Endodermal cell (in vitro differentiated cells): Measurements from ENCODE around the gene ZNF217. TPM values are rescaled to one million over a fixed set of nuclear protein-coding genes. Genes with fewer than 3 reads are reported as not detected.
"Not testable (repeated sequence)": the region's sequence is repeated elsewhere in the genome, so short reads cannot be mapped to it uniquely, and the experiment has no call there.

Experiments used
- DNase-seq: peaks from one replicate; pipeline ENCODE4 v3.0.0-alpha.2; 2017
- H3K27ac ChIP-seq: 2 replicates; pipeline ENCODE4 v1.5.1; 2013; ENCODE audit warnings: mild to moderate bottlenecking, low read depth, low read length, moderate library complexity
- H3K27me3 ChIP-seq: 2 replicates; pipeline ENCODE4 v1.6.1; 2013; ENCODE audit warnings: mild to moderate bottlenecking, low read length, moderate library complexity; ENCODE audit not compliant: insufficient read depth, control insufficient read depth, poor library complexity, severe bottlenecking
- H3K36me3 ChIP-seq: 2 replicates; pipeline ENCODE4 v1.7.0; 2013; ENCODE audit warnings: mild to moderate bottlenecking, low read length, moderate library complexity; ENCODE audit not compliant: control insufficient read depth, insufficient read depth
- H3K4me1 ChIP-seq: one replicate; pipeline ENCODE4 v1.7.0; 2013; ENCODE audit warnings: low read length; ENCODE audit not compliant: control insufficient read depth, insufficient read depth
- H3K4me3 ChIP-seq: 2 replicates; pipeline ENCODE4 v1.5.1; 2013; ENCODE audit warnings: mild to moderate bottlenecking, low read length, moderate library complexity
- H3K9ac ChIP-seq: 2 replicates; pipeline ENCODE4 v1.6.1; 2013; ENCODE audit warnings: mild to moderate bottlenecking, low read length, moderate library complexity; ENCODE audit not compliant: poor library complexity, severe bottlenecking; ENCODE audit errors: extremely low read depth
- H3K9me3 ChIP-seq: 2 replicates; pipeline ENCODE4 v1.6.1; 2013; ENCODE audit warnings: mild to moderate bottlenecking, low read length, moderate library complexity; ENCODE audit not compliant: control insufficient read depth
- H3K27ac Mint-ChIP-seq: 2 replicates; pipeline ENCODE4 v1.8.0; 2020; ENCODE audit warnings: mixed read lengths
- H3K27me3 Mint-ChIP-seq: 2 replicates; pipeline ENCODE4 v1.8.0; 2021; ENCODE audit warnings: mild to moderate bottlenecking, mixed read lengths; ENCODE audit not compliant: insufficient read depth
- H3K36me3 Mint-ChIP-seq: 2 replicates; pipeline ENCODE4 v1.8.0; 2020; ENCODE audit warnings: low read depth, mixed read lengths
- H3K4me1 Mint-ChIP-seq: 2 replicates; pipeline ENCODE4 v1.8.0; 2020; ENCODE audit warnings: mixed read lengths
- H3K4me3 Mint-ChIP-seq: 2 replicates; pipeline ENCODE4 v1.8.0; 2020; ENCODE audit warnings: mild to moderate bottlenecking, moderate library complexity, mixed read lengths
- H3K9me3 Mint-ChIP-seq: 2 replicates; pipeline ENCODE4 v1.8.0; 2020; ENCODE audit warnings: mild to moderate bottlenecking, mixed read lengths
- CTCF ChIP-seq: fragments of 200-600 bp; sonication (generic); conservative IDR thresholded peaks from 2 replicates; pipeline ENCODE4 v1.5.0; 2021; ENCODE audit warnings: antibody characterized with exemption, mild to moderate bottlenecking
- WGBS, 2 experiments: methylation state at CpG; one replicate each; pipeline versions ENCODE4 v1.1.5 to v1.1.7; 2013; ENCODE audit warnings: missing lambda C conversion rate in 2 of 2, mixed read lengths in 1 of 2; ENCODE audit not compliant: insufficient coverage in 1 of 2, insufficient read length in 1 of 2; 5-methylcytosine and 5-hydroxymethylcytosine counted together
- total RNA-seq, 2 donors: library from RNA; stranded (reverse); fragmentation: NEBNext Ultra II Directional in 1 of 2; extraction: Animal tissue kit (Norgen Biotek cat#: 25700) in 1 of 2; gene quantifications; 2 replicates in 1 of 2; 3 replicates in 1 of 2; pipeline ENCODE4 v1.2.1, GENCODE V29; 2021

The ZNF217 gene
- total RNA-seq, 2 donors from 2014 or later, result 100 to 123 TPM

GRCh38 chr20:53621482-53622246, 28.0 kb upstream of the ZNF217 start:
- Mint-ChIP-seq H3K36me3 (no peaks in the 10 kb centered on the region), H3K27me3 (no peaks in the 10 kb centered on the region), H3K4me1 (peaks cover 31% of the 10 kb centered on the region), H3K27ac (peak overlapping the region; percentile 98), H3K4me3 (no peak overlapping the region), H3K9me3 (no peaks in the 10 kb centered on the region)
- Histone ChIP-seq H3K36me3 (no peaks in the 10 kb centered on the region), H3K9ac (no peak overlapping the region), H3K27ac (peak overlapping the region; percentile 41), H3K4me1 (peaks cover 12% of the 10 kb centered on the region), H3K4me3 (no peak overlapping the region), H3K27me3 (no peaks in the 10 kb centered on the region), H3K9me3 (no peaks in the 10 kb centered on the region)
- 80 to 86% methylated on average over 9 of the region's 9 CpGs for WGBS, 2 experiments
- peak; percentile 64 for DNase-seq
- no peak for TF ChIP-seq CTCF

GRCh38 chr20:53618490-53619000, 24.9 kb upstream of the ZNF217 start:
- WGBS, 2 experiments, result 92 to 100% methylated on average over 2 to 10 of the region's 12 CpGs
- H3K27ac Mint-ChIP-seq, H3K27ac ChIP-seq, H3K9ac ChIP-seq, H3K9me3 ChIP-seq, H3K4me1 ChIP-seq, H3K27me3 ChIP-seq, H3K4me3 Mint-ChIP-seq, H3K36me3 Mint-ChIP-seq, H3K36me3 ChIP-seq, H3K27me3 Mint-ChIP-seq, H3K4me3 ChIP-seq, H3K9me3 Mint-ChIP-seq: not testable (repeated sequence)
- peaks cover 29% of the 10 kb centered on the region for H3K4me1 Mint-ChIP-seq
- DNase-seq, result peak; percentile 45

- no peak overlapping the region for H3K27ac Mint-ChIP-seq
- Histone ChIP-seq H3K36me3 (no peaks in the 10 kb centered on the region), H3K9me3 (no peaks in the 10 kb centered on the region), H3K27me3 (no peaks in the 10 kb centered on the region), H3K4me1 (peaks cover 9% of the 10 kb centered on the region), H3K4me3 (no peak overlapping the region), H3K27ac (no peak overlapping the region), H3K9ac (no peak overlapping the region)
- WGBS, 2 experiments, result 91 to 92% methylated on average over 8 to 10 of the region's 10 CpGs
- no peak overlapping the region for H3K4me3 Mint-ChIP-seq
- H3K9me3 Mint-ChIP-seq, result no peaks in the 10 kb centered on the region
- no peaks in the 10 kb centered on the region for H3K27me3 Mint-ChIP-seq
- H3K36me3 Mint-ChIP-seq, result no peaks in the 10 kb centered on the region
- DNase-seq, result peak; percentile 51
- no peak for TF ChIP-seq CTCF
- peaks cover 32% of the 10 kb centered on the region for H3K4me1 Mint-ChIP-seq
These were observed 24.3 kb upstream of the ZNF217 start for GRCh38 chr20:53617791-53618489.

- H3K9me3 Mint-ChIP-seq, H3K27me3 Mint-ChIP-seq, H3K9me3 ChIP-seq, H3K27ac Mint-ChIP-seq, H3K36me3 Mint-ChIP-seq, H3K36me3 ChIP-seq, H3K4me3 Mint-ChIP-seq, H3K9ac ChIP-seq, H3K27ac ChIP-seq, H3K4me3 ChIP-seq, H3K4me1 ChIP-seq, H3K27me3 ChIP-seq: not testable (repeated sequence)
- H3K4me1 Mint-ChIP-seq, result peaks cover 19% of the 10 kb centered on the region
- DNase-seq, result peak; percentile 24
- WGBS, 2 experiments, result 95 to 100% methylated on average over 3 to 5 of the region's 6 CpGs
These were observed 22.9 kb upstream of the ZNF217 start for GRCh38 chr20:53616489-53616888.
